Hepatic stellate cell (primary cell): ENCODE measurements around the gene IL32.

ENCODE experiments used
- DNase-seq: peaks from one replicate; pipeline ENCODE4 v3.0.0; 2011; ENCODE audit warnings: low spot score

IL32 gene, protein sequence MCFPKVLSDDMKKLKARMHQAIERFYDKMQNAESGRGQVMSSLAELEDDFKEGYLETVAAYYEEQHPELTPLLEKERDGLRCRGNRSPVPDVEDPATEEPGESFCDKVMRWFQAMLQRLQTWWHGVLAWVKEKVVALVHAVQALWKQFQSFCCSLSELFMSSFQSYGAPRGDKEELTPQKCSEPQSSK

GRCh38 chr16:3065069-3065741, at the start of gene IL32:
Gene IL32 (plus strand): TSS chr16:3065640. CDS start chr16:3065812, 172 bp downstream.
- peak; percentile 84 for DNase-seq

- no peak for DNase-seq
These were observed 49.4 kb upstream of the IL32 start for GRCh38 chr16:3015865-3016521.

DNA sequence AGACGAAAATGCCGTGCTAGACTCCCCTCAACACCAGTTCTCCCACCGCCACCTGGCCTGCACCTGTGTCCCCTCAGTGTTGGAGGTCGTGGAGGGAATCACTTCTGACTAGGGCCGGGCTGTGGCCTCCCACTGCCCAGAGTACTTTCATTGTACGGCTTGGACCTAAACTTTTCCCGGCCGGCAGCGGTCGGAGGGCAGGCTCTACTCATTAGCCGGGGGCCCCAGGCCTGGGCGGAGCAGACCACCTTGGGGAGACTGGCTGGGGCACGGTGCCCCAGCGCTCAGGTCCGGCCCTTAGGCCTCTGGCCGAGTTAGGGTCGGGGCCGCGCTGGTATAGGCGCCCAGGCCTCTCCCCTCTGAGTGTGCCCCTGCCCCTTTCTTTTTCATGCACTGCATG, 48.1 kb upstream of the IL32 start:
- no peak for DNase-seq

- DNase-seq = no peak
These were observed 47.5 kb upstream of the IL32 start, which contains the start of gene CLDN6 for GRCh38 chr16:3017794-3018506. Gene CLDN6 (minus strand): TSS chr16:3018183. CDS start chr16:3016021, 2,162 bp downstream.

DNA sequence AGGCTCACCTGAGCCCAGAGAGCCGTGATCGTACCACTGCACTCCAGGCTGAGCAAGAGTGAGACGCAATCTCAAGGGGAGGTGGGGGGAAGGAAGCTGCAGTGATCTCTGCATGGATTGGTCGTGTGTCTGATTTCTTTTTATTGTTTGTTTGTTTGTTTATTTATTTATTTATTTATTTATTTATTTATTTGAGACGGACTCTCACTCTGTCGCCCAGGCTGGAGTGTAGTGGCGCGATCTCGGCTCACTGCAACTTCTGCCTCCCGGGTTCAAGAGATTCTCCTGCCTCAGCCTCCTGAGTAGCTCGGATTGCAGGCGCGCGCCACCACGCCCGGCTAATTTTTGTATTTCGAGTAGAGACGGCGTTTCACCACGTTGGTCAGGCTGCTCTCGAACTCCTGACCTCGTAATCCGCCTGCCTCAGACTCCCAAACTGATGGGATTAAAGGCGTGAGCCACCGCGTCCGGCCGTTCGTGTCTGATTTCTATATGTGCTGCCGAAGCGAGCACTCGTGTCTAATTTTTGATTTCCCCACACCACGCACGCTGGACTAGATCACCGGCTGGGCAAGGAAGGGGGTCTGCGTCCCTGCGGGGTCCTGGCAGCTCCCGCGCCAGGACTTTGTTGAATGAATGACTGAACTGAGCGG, 45.7 kb upstream of the IL32 start:
- no peak for DNase-seq

- DNase-seq = peak; percentile 89
These were observed 45.2 kb upstream of the IL32 start, which contains the start of gene TNFRSF12A for GRCh38 chr16:3020247-3020603. Gene TNFRSF12A (plus strand): TSS chr16:3020368. CDS start chr16:3020398, 30 bp downstream.

DNA sequence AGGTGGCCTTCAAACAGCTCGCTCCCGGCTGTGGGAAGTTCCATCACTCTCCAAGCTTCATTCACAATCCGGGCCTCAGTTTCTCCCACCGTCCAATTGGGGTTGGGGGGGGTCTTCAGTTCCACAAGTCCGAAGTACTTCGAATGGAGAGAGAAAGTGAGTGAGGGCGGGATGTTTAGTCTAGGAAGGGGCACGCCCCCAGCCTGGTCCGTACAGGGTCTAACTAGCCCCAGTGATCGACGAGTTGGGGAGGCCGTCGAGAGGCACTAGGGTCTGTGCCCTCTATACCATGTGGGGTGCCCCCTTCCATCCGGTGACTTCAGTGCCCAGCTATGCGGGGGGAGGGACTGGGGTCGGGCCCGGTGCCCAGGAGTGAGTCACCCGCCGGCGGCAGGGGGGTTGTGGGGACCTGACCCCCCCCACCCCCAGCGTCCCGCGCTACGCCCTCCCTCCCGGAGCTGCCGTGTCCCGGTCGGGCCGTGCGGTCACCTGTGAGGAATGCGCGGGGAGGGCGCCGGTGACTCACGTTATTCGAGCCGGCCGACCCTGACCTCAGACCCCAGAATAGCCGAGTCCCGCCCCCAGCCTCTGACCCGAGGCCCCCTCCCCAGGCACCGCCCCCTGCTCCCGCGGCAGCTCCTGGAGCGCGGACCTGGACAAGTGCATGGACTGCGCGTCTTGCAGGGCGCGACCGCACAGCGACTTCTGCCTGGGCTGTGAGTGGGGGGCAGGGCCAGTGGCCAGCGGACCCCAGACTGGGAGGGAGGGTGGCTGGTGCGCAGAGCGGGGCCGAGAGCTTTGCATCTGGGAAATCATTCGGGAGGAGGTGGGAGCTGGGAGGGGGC, 44.6 kb upstream of the IL32 start:
- peak; percentile 93 for DNase-seq

- DNase-seq = peak; percentile 84
These were observed 43.8 kb upstream of the IL32 start for GRCh38 chr16:3021449-3022207.

DNA sequence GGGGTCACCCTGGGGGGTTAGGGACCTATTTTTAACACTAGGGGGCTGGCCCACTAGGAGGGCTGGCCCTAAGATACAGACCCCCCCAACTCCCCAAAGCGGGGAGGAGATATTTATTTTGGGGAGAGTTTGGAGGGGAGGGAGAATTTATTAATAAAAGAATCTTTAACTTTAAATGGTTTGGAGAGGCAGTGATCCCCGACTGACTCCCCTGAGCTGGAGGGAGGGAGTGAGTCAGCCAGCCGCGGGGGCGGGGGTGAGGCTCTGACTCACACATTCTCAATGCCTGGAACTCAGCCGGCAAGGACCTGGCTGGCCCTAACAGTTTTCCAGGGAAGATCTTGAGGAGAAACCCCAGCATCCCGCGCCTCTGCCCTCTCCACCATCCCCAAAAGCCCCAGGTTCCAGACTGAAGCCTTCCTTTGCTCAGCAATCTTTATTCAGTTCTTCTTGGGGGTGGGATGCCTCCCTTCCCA, 43.2 kb upstream of the IL32 start:
- DNase-seq = peak; percentile 95

- peak; percentile 54 for DNase-seq
These were observed 42.6 kb upstream of the IL32 start for GRCh38 chr16:3022684-3023414.

DNA sequence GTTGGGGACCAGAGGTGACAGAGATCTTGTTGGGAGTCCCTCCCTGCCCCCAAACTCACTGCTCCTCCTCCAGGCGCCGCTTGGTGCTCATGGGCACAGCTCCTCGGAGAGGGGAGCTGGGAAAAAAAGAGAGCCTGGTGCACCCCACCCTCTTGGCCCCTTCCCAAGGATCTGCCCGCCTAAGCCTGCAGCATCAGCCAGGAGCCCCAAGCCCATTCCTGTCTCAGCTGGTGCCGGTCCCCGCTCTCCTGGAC, 42.1 kb upstream of the IL32 start:
- peak; percentile 56 for DNase-seq

- DNase-seq = peak; percentile 91
These were observed 41.6 kb upstream of the IL32 start, which contains the start of the genes HCFC1R1 and THOC6 for GRCh38 chr16:3023669-3024478. Gene HCFC1R1 (minus strand): TSS chr16:3023942. CDS start chr16:3023941, 1 bp downstream. Gene THOC6 (plus strand): TSS chr16:3024035. CDS start chr16:3024327, 292 bp downstream.

GRCh38 chr16:3025032-3026002, 40.1 kb upstream of the IL32 start:
- DNase-seq = no peak

GRCh38 chr16:3026003-3026378, 39.4 kb upstream of the IL32 start:
- no peak for DNase-seq

DNA sequence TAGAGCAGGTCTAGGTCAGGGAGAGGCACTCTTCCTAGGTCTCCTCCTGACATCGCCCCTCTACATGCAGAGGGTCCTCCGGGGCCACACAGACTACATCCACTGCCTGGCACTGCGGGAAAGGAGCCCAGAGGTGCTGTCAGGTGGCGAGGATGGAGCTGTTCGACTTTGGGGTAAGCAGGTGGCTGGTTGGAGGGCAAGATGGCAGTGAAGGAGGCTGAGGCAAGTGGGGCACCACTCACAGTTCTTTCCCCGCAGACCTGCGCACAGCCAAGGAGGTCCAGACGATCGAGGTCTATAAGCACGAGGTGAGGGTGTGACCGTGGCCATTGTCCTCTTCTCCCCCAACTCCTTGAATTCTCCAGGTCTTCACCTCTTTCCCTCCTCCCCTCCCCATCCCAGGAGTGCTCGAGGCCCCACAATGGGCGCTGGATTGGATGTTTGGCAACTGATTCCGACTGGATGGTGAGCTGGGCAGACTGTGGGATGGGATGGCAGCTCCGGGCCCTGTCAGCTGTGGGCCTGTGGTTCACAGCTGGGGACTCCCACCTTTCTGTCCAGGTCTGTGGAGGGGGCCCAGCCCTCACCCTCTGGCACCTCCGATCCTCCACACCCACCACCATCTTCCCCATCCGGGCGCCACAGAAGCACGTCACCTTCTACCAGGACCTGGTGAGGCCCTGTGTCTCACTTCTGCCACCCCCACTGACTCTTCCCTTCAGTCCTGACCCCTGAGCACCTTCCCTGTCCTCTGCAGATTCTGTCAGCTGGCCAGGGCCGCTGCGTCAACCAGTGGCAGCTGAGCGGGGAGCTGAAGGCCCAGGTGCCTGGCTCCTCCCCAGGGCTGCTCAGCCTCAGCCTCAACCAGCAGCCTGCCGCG, 38.6 kb upstream of the IL32 start:
- no peak for DNase-seq

GRCh38 chr16:3027489-3027795, 38.0 kb upstream of the IL32 start:
- no peak for DNase-seq
